GM12874 (cell line): Measurements from ENCODE around the gene C4orf50.

Source experiments
- TF ChIP-seq, protein P1 (sequence below): IDR thresholded peaks from 2 replicates; pipeline ENCODE4 v1.5.1; 2011; ENCODE audit warnings: low read depth, mild to moderate bottlenecking, control low read depth, low read length, moderate library complexity; ENCODE audit not compliant: insufficient read depth

C4orf50 gene

DNA sequence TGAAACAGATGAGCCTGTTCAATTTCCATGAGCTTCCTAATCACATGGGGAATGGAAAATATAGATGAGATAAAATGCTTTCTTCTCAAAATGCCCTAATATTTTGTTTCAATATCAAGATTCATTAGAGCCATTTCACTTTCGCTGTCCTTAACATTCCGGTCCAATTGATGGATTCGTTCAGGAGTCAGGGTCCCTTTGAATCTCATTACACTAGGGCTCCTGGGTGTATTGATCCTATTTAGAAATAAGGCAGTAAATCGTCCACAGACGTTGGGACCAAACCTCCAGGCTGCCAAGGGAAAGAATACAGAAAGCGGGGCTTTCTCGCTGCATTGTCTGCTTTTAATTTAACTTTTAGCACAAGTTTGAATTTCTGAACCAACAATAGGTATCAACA lies 104.8 kb downstream of the C4orf50 start:
- TF ChIP-seq, protein P1, sequence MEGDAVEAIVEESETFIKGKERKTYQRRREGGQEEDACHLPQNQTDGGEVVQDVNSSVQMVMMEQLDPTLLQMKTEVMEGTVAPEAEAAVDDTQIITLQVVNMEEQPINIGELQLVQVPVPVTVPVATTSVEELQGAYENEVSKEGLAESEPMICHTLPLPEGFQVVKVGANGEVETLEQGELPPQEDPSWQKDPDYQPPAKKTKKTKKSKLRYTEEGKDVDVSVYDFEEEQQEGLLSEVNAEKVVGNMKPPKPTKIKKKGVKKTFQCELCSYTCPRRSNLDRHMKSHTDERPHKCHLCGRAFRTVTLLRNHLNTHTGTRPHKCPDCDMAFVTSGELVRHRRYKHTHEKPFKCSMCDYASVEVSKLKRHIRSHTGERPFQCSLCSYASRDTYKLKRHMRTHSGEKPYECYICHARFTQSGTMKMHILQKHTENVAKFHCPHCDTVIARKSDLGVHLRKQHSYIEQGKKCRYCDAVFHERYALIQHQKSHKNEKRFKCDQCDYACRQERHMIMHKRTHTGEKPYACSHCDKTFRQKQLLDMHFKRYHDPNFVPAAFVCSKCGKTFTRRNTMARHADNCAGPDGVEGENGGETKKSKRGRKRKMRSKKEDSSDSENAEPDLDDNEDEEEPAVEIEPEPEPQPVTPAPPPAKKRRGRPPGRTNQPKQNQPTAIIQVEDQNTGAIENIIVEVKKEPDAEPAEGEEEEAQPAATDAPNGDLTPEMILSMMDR = no peak

DNA sequence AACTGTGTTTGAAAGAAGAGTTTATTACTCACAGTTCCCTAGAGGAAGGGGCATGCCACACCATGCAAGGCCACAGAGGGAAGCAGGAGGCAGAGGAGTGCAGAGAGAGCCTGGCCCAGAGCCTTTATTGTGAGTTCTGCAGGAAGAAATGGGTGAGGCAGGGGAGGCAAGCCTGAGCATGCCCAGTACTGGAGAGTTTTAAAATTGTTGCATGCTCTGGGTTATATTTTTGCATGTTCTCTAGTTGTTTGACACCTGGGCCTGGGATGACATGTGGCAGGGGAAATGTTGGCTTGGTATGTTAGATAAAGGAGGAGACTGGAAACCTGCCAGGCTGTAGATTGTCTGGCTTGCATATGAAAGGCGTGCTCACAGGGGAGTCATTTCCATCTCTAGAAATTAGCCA lies 105.6 kb downstream of the C4orf50 start:
- TF ChIP-seq, protein P1 = no peak

DNA sequence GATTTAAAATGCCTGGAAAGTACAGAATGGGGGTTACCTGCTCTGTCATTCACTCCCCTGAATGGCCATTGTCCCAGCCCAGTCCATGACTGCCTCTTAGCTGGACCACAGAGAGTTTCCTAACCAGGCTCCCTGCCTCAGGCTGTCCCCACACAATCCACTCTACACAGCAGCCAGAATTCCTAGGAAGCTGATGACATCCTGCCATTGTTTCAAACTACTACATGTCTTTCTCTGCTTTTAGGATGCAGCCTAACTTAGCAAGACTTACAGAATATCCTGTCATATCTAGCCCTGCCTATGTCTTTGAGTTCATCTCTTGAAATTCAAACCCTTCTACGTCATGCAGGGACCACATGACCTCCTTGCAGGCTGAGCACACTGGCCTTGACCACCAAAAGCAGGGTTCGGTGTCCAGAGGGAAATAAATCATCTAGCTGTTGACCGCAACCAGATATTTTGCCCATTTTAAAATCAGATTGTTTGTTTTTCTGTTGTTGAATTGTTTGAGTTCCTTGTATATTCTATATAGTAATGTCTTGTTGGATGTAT lies 109.3 kb downstream of the C4orf50 start:
- TF ChIP-seq, protein P1 = no peak

DNA sequence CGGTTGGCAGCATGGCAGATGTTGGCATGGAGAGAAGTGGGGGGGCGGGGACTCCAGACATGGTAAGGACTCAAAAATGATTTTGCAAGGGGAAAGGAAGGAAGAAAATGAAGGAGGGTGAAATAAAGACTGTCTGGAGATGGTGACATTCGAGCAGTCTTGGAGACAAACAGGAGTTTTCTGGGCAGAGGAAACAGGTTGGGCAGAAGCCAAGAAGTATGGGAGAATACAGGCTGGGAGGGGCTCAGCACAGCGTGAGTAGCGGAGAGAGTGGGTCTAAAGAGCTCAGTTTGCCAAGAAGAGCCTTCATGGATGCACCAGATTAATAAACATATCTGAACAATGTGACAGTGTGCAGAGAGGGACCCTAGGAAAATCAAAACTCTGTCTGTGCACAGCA lies 112.0 kb downstream of the C4orf50 start:
- TF ChIP-seq, protein P1 = no peak

DNA sequence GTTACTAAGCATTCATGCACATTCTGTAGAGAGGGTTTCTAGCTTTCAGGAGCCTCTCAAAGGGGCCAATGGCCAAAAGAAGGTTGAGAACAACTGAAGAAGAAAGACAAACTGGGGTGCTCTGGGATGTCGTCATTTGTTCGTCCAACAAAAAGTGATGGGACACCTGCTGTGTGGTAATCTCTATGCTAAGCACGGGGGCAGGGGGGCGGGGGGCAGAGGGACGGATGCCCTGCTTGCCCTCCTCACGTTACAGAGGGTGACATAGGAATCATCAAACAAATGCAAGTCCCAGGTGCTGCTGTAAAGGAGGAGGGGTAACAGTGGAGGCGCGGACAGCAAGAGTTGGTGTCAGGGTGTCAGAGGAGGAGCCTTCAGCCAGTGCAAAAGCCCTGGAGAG lies 112.5 kb downstream of the C4orf50 start:
- TF ChIP-seq, protein P1 = no peak

DNA sequence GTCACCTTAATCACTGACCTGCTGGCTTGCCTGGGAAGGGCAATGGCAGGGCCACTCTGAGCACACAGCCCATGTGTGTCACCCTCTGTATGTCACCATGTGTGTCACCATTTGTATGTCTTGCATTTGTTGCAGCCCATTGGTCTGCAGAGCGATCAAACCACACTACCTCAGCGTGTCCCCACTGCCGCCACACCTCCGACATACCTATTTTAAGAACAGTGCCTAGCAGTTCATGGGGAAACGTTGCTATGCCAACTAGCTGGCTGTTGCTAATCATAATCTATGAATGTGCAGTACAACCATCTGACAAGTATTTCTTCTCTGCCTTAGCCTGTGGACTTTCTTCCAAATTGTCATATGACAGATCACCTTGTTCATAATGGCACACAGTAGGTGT lies 117.4 kb downstream of the C4orf50 start:
- TF ChIP-seq, protein P1 = no peak

DNA sequence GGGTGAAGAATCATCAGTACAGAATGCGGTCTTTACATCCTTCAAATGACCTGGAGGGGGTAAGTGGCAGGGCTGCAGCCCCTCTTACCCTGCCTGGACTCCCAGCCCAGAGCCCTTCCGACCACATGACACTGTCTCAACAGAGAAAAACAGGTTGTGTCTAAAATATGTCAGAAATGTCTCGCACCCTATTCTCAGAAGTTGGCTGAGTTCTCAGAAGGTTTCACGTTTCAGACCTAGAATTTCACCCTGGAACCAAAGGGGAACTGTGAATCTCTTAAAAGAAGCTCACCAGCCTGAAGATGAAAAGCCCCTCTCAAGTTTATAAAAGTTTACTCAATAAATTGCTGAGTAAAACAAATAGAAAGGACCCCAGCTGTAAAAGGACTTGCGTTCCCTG lies 118.3 kb downstream of the C4orf50 start:
- TF ChIP-seq, protein P1 = no peak

DNA sequence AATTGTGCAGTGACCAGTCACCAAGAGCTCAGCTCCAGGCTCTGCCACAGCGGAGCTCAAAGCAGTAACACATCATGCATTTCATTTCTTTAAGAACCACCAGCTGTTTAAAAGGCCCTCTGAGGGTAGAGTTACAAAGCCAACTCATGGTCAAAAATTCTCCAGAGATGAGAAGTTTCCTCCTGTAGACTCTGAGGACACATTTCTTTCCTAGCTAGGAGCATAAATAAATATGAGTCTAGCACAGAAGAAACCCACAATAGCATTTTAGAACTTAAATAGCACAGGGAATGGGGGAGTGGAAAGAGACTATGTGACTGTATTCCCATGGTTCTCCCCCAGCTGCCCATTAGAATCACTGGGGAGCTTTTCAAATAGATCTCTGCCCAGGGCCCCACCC lies 118.8 kb downstream of the C4orf50 start:
- TF ChIP-seq, protein P1 = no peak
